Calu3 (cell line): Measurements from ENCODE around the gene ATCAY. TPM values are rescaled to one million over a fixed set of nuclear protein-coding genes. Genes with fewer than 3 reads are reported as not detected.

Experiments used
- BruUV-seq: library from RNA; stranded (reverse); fragments of 400-500 nt; replicated peaks from 2 replicates; lab custom pipeline; 2021; lab: Mats Ljungman, UMichigan
- CTCF ChIA-PET: fragments of 300-600 bp; sonication (Branson Sonifier 250); formaldehyde crosslinking; loops from one replicate; lab custom pipeline; 2022; ENCODE audit warnings: antibody characterized with exemption; lab: Charles Lee
- DNase-seq: peaks from one replicate; pipeline ENCODE4 v3.0.0; 2022
- H3K27ac Mint-ChIP-seq: one replicate; pipeline ENCODE4 v1.8.0; 2022; ENCODE audit warnings: mixed read lengths; ENCODE audit not compliant: unreplicated experiment
- H3K27me3 Mint-ChIP-seq: one replicate; pipeline ENCODE4 v1.8.0; 2022; ENCODE audit warnings: mixed read lengths; ENCODE audit not compliant: unreplicated experiment
- H3K36me3 Mint-ChIP-seq: one replicate; pipeline ENCODE4 v1.8.0; 2022; ENCODE audit warnings: mild to moderate bottlenecking, moderate library complexity, mixed read lengths; ENCODE audit not compliant: insufficient read depth, unreplicated experiment
- H3K4me1 Mint-ChIP-seq: one replicate; pipeline ENCODE4 v1.8.0; 2022; ENCODE audit warnings: mild to moderate bottlenecking, low read depth, mixed read lengths; ENCODE audit not compliant: unreplicated experiment
- H3K4me3 Mint-ChIP-seq: one replicate; pipeline ENCODE4 v1.8.0; 2022; ENCODE audit warnings: mild to moderate bottlenecking, low read depth, moderate library complexity, mixed read lengths; ENCODE audit not compliant: unreplicated experiment
- H3K9me3 Mint-ChIP-seq: one replicate; pipeline ENCODE4 v1.8.0; 2022; ENCODE audit warnings: low read depth, mixed read lengths; ENCODE audit not compliant: unreplicated experiment
- intact Hi-C: fragments of 100-400 bp; cut with micrococcal nuclease; formaldehyde crosslinking; loops from one replicate; pipeline ENCODE4 v1.10.0; 2022; ENCODE audit not compliant: unreplicated experiment
- total RNA-seq: library from RNA; stranded (reverse); gene quantifications from 2 replicates; pipeline ENCODE4 v1.2.3, GENCODE V29; 2022
- TF ChIP-seq, protein P1 (sequence below): fragments of 200-600 bp; IDR thresholded peaks from one replicate; pipeline ENCODE4 v1.8.0; 2022; ENCODE audit warnings: antibody characterized with exemption; ENCODE audit not compliant: unreplicated experiment

Gene ATCAY
- total RNA-seq, 1 experiment from 2014 or later, result not detected

DNA sequence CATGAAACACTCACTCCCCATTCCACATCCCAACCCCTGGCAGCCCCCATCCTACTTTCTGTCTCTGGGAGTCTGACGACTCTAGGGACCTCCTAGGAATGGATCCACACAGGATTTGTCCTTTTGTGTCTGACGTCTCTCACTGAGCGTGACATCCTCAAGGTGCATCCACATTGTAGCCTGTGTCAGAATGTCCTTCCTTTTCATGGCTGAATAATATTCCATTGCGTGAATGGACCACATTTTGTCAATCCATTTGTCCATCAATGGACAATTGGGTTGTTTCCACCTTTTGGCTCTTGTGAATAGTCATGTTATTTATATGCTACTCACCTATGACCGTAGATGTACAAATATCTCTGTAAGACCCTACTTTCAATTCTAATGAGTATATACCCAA, 35.5 kb downstream of the ATCAY start:
- intact Hi-C loops, result no loop called here
- TF ChIP-seq, protein P1, sequence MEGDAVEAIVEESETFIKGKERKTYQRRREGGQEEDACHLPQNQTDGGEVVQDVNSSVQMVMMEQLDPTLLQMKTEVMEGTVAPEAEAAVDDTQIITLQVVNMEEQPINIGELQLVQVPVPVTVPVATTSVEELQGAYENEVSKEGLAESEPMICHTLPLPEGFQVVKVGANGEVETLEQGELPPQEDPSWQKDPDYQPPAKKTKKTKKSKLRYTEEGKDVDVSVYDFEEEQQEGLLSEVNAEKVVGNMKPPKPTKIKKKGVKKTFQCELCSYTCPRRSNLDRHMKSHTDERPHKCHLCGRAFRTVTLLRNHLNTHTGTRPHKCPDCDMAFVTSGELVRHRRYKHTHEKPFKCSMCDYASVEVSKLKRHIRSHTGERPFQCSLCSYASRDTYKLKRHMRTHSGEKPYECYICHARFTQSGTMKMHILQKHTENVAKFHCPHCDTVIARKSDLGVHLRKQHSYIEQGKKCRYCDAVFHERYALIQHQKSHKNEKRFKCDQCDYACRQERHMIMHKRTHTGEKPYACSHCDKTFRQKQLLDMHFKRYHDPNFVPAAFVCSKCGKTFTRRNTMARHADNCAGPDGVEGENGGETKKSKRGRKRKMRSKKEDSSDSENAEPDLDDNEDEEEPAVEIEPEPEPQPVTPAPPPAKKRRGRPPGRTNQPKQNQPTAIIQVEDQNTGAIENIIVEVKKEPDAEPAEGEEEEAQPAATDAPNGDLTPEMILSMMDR, result no peak
- Mint-ChIP-seq H3K27ac (no peak overlapping the region), H3K4me1 (no peaks in the 10 kb centered on the region), H3K27me3 (no peaks in the 10 kb centered on the region), H3K36me3 (no peaks in the 10 kb centered on the region), H3K4me3 (no peak overlapping the region), H3K9me3 (peaks cover 2% of the 10 kb centered on the region)
- BruUV-seq, result no TSS peak
- CTCF ChIA-PET, result no interaction called here
- DNase-seq, result no peak

DNA sequence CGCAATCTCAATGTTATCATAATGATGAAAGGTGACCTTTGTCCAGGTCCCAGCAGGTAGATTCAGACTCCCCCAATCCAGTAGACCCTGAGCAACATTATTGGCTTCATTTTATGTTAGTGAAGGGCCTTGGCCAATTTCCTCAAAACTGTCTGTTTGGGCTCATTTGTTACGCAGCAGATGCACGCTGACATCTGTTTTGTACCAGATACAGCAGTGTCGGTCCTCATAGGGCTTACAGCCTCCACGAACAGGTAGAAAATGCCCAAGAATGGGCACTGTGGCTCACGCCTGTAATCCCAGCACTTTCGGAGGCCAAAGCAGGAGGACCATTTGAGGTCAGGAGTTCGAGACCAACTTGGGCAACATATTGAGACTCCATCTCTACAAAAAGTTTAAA, 39.3 kb downstream of the ATCAY start:
- intact Hi-C loops, result no loop called here
- Mint-ChIP-seq H3K9me3 (peaks cover 7% of the 10 kb centered on the region), H3K4me3 (no peak overlapping the region), H3K36me3 (no peaks in the 10 kb centered on the region), H3K4me1 (no peaks in the 10 kb centered on the region), H3K27ac (no peak overlapping the region), H3K27me3 (peaks cover 14% of the 10 kb centered on the region)
- BruUV-seq, result no TSS peak
- TF ChIP-seq, protein P1, result no peak
- CTCF ChIA-PET, result no interaction called here
- DNase-seq, result no peak

DNA sequence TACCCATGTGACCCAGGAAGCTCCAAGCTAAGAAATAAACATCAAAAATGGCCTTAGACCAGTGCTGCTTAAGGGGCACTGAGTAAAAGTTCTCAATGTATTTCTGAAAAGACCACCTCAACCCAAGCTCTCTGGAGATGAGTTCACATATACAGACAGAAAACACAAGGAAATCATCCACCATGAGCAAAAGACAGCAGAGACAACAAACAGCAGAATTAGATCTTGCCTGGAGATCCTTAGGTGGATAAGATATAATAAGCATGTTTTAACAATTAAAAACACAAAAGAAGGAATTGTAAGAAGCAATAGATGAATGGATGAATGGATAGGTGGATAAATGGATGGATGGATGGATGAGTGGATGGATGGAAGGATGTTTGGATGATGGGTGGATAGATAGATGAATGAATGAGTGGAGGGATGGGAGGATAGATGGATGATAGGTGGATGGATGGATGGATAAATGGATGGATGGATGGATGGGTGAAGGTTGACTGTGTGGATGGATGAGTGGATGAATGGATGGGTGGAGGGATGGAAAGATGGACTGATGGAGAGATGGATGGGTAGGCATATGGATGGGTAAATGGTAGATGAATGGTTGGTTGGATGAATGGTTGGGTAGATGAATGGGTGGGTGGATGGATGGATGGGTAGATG, 42.7 kb downstream of the ATCAY start:
- BruUV-seq, result no TSS peak
- peaks cover 31% of the 10 kb centered on the region for H3K27me3 Mint-ChIP-seq
- CTCF ChIA-PET, result no interaction called here

DNA sequence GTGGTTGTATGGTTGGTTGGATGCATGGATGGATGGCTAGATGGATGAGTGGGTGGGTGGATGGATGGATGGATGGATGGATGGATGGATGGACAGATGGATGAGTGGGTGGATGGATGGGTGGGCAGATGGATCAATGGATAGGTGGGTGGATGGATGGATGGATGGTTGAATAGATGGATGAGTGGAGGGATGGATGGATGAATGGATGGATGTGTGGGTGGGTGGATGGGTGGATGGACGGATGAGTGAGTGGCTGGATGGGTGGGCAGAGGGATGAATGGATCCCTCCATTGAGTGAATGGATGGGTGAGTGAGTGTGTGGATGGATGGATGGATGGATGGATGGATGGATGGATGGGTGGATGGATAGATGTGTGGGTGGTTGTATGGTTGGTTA, 43.4 kb downstream of the ATCAY start:
- Mint-ChIP-seq H3K4me3 (no peak overlapping the region), H3K27me3 (peaks cover 31% of the 10 kb centered on the region), H3K36me3 (peaks cover 6% of the 10 kb centered on the region), H3K27ac (no peak overlapping the region), H3K4me1 (no peaks in the 10 kb centered on the region), H3K9me3 (peaks cover 5% of the 10 kb centered on the region)
- CTCF ChIA-PET, result no interaction called here
- intact Hi-C loops, result no loop called here
- BruUV-seq, result no TSS peak
- DNase-seq, result no peak
- TF ChIP-seq, protein P1, result no peak

More for the DNA sequence above, 42.7 kb downstream of the ATCAY start:
- H3K36me3 Mint-ChIP-seq, result peaks cover 6% of the 10 kb centered on the region
- no peak overlapping the region for H3K4me3 Mint-ChIP-seq
- no peak for DNase-seq
- intact Hi-C loops, result no loop called here
- no peaks in the 10 kb centered on the region for H3K4me1 Mint-ChIP-seq
- H3K9me3 Mint-ChIP-seq, result peaks cover 5% of the 10 kb centered on the region
- H3K27ac Mint-ChIP-seq, result no peak overlapping the region
- TF ChIP-seq, protein P1, result no peak
